GM12878 (cell line): ENCODE results near the gene DEGS2. TPM values are rescaled to one million over a fixed set of nuclear protein-coding genes. Genes with fewer than 3 reads are reported as not detected.

ENCODE experiments used
- ATAC-seq: fragments of 200-7000 bp; cut with Tn5 transposase; 3 replicates; pipeline ENCODE4 v1.9.1; 2020; ENCODE audit warnings: mild to moderate bottlenecking, moderate library complexity
- BruUV-seq: library from RNA; stranded (reverse); fragments of 400-500 nt; replicated peaks from 2 replicates; lab custom pipeline; 2021; lab: Mats Ljungman, UMichigan
- CTCF ChIA-PET: fragments of 300-600 bp; sonication (Branson Sonifier 250); formaldehyde crosslinking; extraction: SDS; loops from one replicate; lab custom pipeline; 2021; ENCODE audit warnings: inconsistent platforms; lab: Yijun Ruan, JAX
- POLR2A ChIA-PET: fragments of 350-600 bp; formaldehyde crosslinking; extraction: SDS; loops from one replicate; lab custom pipeline; 2021; ENCODE audit warnings: inconsistent platforms; lab: Charles Lee
- RAD21 ChIA-PET: fragments of 300-600 bp; sonication (Branson Sonifier 250); formaldehyde crosslinking; loops from one replicate; lab custom pipeline; 2023; ENCODE audit warnings: antibody characterized with exemption; ENCODE audit not compliant: unreplicated experiment; lab: Charles Lee
- SMC1A ChIA-PET: fragments of 300-600 bp; sonication (Branson Sonifier 250); formaldehyde crosslinking; loops from one replicate; lab custom pipeline; 2023; ENCODE audit not compliant: unreplicated experiment, uncharacterized antibody; lab: Charles Lee
- DNase-seq: peaks from one replicate; pipeline ENCODE4 v3.0.0-alpha.2; 2011; ENCODE audit warnings: low read depth, low spot score
- FAIRE-seq: peaks from 3 replicates; lab custom pipeline; 2011; peaks lifted over from hg19 to GRCh38; lab: Jason Lieb, UNC
- H2AFZ ChIP-seq: 2 replicates; pipeline ENCODE4 v1.6.0; 2011; ENCODE audit warnings: low read depth, low read length, control low read depth; ENCODE audit not compliant: control insufficient read depth
- H3K27ac ChIP-seq: 2 replicates; pipeline ENCODE4 v1.5.1; 2011; ENCODE audit warnings: control low read depth; ENCODE audit not compliant: control insufficient read depth, insufficient read depth
- H3K27me3 ChIP-seq, 2 experiments: replicated peaks in 1 of 2; 2 replicates each; pipeline versions ENCODE4 v1.6.0 to v1.6.1; 2011; ENCODE audit warnings: low read length in 1 of 2; ENCODE audit not compliant: control insufficient read depth in 2 of 2, insufficient read depth in 2 of 2
- H3K36me3 ChIP-seq, 2 experiments: 2 replicates each; pipeline ENCODE4 v1.5.1; 2011; ENCODE audit warnings: low read length in 1 of 2; ENCODE audit not compliant: control insufficient read depth in 2 of 2, insufficient read depth in 2 of 2
- H3K4me1 ChIP-seq: 2 replicates; pipeline ENCODE4 v1.6.1; 2011; ENCODE audit warnings: mild to moderate bottlenecking, low read length, moderate library complexity, mixed read lengths; ENCODE audit not compliant: control insufficient read depth, insufficient read depth
- H3K4me2 ChIP-seq: 2 replicates; pipeline ENCODE4 v1.6.0; 2011; ENCODE audit warnings: control low read depth; ENCODE audit not compliant: control insufficient read depth, insufficient read depth
- H3K4me3 ChIP-seq: fragments of 200-600 bp; sonication (generic); 2 replicates; pipeline ENCODE4 v1.5.1; 2016
- H3K79me2 ChIP-seq: 2 replicates; pipeline ENCODE4 v1.6.0; 2011; ENCODE audit warnings: low read length; ENCODE audit not compliant: control insufficient read depth, insufficient read depth
- H3K9ac ChIP-seq: 2 replicates; pipeline ENCODE4 v1.8.0; 2011; ENCODE audit warnings: low read length, control low read depth, mixed read lengths; ENCODE audit not compliant: control insufficient read depth, insufficient read depth
- H3K9me3 ChIP-seq: replicated peaks from 3 replicates; pipeline ENCODE4 v1.5.1; 2011; ENCODE audit warnings: mild to moderate bottlenecking, low read length; ENCODE audit not compliant: control insufficient read depth, insufficient read depth
- H4K20me1 ChIP-seq: 2 replicates; pipeline ENCODE4 v1.6.0; 2011; ENCODE audit not compliant: control insufficient read depth, insufficient read depth
- ATF2 ChIP-seq: IDR thresholded peaks from 2 replicates; pipeline ENCODE4 v1.6.1; 2012; ENCODE audit warnings: low read length, inconsistent platforms
- CEBPB ChIP-seq, 2 experiments: fragments of 150-350 bp in 1 of 2; IDR thresholded peaks; 2 replicates each; pipeline ENCODE4 v1.6.1; 2012 to 2014; ENCODE audit warnings: low read depth in 2 of 2, low read length in 2 of 2, borderline replicate concordance in 1 of 2, inconsistent platforms in 1 of 2
- CHD1 ChIP-seq: IDR thresholded peaks from 2 replicates; pipeline ENCODE4 v1.6.1; 2012; ENCODE audit warnings: low read depth, low read length, improper control_type of control experiment
- CREB1 ChIP-seq: IDR thresholded peaks from 2 replicates; pipeline ENCODE4 v1.6.1; 2012; ENCODE audit warnings: low read depth, mild to moderate bottlenecking, inconsistent platforms
- CUX1 ChIP-seq: IDR thresholded peaks from 2 replicates; pipeline ENCODE4 v1.6.1; 2012; ENCODE audit warnings: improper control_type of control experiment, low read depth, low read length; ENCODE audit not compliant: insufficient replicate concordance
- HCFC1 ChIP-seq: fragments of 150-350 bp; IDR thresholded peaks from 2 replicates; pipeline ENCODE4 v1.6.1; 2014; ENCODE audit warnings: low read length
- IRF5 ChIP-seq: fragments of 450-650 bp; IDR thresholded peaks from 2 replicates; pipeline ENCODE4 v1.6.1; 2017; ENCODE audit warnings: borderline replicate concordance
- MTA3 ChIP-seq: IDR thresholded peaks from 2 replicates; pipeline ENCODE4 v1.6.1; 2012; ENCODE audit warnings: low read length, inconsistent platforms, borderline replicate concordance
- MXI1 ChIP-seq: fragments of 150-350 bp; IDR thresholded peaks from 2 replicates; pipeline ENCODE4 v1.6.1; 2011; ENCODE audit warnings: low read depth, mild to moderate bottlenecking, inconsistent platforms, low read length, improper control_type of control experiment
- NKRF ChIP-seq: fragments of 450-650 bp; conservative IDR thresholded peaks from 2 replicates; pipeline ENCODE4 v1.6.1; 2017; ENCODE audit warnings: mild to moderate bottlenecking, moderate library complexity
- PML ChIP-seq: IDR thresholded peaks from 2 replicates; pipeline ENCODE4 v1.6.1; 2012; ENCODE audit warnings: low read length, inconsistent platforms
- POLR2AphosphoS2 ChIP-seq: IDR thresholded peaks from 2 replicates; pipeline ENCODE4 v1.6.1; 2011; ENCODE audit warnings: low read depth, mild to moderate bottlenecking, low read length, improper control_type of control experiment, moderate library complexity
- RAD51 ChIP-seq: fragments of 450-650 bp; IDR thresholded peaks from 2 replicates; pipeline ENCODE4 v1.6.1; 2016; ENCODE audit warnings: moderate library complexity, mild to moderate bottlenecking, inconsistent platforms
- SMAD5 ChIP-seq: IDR thresholded peaks from 2 replicates; pipeline ENCODE4 v1.6.1; 2016; ENCODE audit warnings: antibody characterized with exemption, low read depth
- SMARCA5 ChIP-seq: fragments of 450-650 bp; IDR thresholded peaks from 2 replicates; pipeline ENCODE4 v1.6.1; 2017; ENCODE audit warnings: mild to moderate bottlenecking
- YY1 ChIP-seq: IDR thresholded peaks from 2 replicates; pipeline ENCODE4 v1.6.1; 2011; ENCODE audit warnings: low read depth, mild to moderate bottlenecking, low read length
- ZBED1 ChIP-seq: IDR thresholded peaks from 2 replicates; pipeline ENCODE4 v1.6.1; 2016; ENCODE audit warnings: borderline replicate concordance
- WGBS: methylation state at CpG from one replicate; pipeline ENCODE4 v1.1.6; 2016; ENCODE audit warnings: low lambda C conversion rate; ENCODE audit not compliant: insufficient replicate concordance, insufficient coverage; ENCODE audit errors: missing lambda C conversion rate; 5-methylcytosine and 5-hydroxymethylcytosine counted together
- in situ Hi-C: fragments of 300-500 bp; cut with MboI; formaldehyde crosslinking; loops from 9 replicates; pipeline ENCODE4 v1.14.3; 2018; ENCODE audit warnings: mixed read lengths
- intact Hi-C: fragments of 100-400 bp; cut with micrococcal nuclease; formaldehyde crosslinking; loops from one replicate; pipeline ENCODE4 v1.14.2; 2022; ENCODE audit not compliant: unreplicated experiment
- polyA plus RNA-seq, 11 experiments: library from polyadenylated mRNA; depleted of rRNA in 4 of 11; unstranded in 6 of 11; stranded (reverse) in 5 of 11; fragments of >200 nt; fragmentation: Nextera tagmentation in 4 of 11; fragmentation: Illumina TruSeq in 1 of 11; extraction: Ambion mirVana in 4 of 11; extraction: Trizol in 1 of 11; gene quantifications; 1 replicate in 1 of 11; 2 replicates in 10 of 11; pipeline versions ENCODE4 v1.2.1 to v1.2.3, GENCODE V29; 2011 to 2016; ENCODE audit warnings: inconsistent platforms in 2 of 11, missing spikeins in 2 of 11, low read depth in 1 of 11
- total RNA-seq, 4 experiments: library from RNA; depleted of rRNA in 3 of 4; stranded (reverse); fragments of >200 nt in 3 of 4; fragmentation: Illumina TruSeq in 1 of 4; extraction: Trizol in 1 of 4; gene quantifications; 2 replicates each; pipeline versions ENCODE4 v1.2.1 to v1.2.3, GENCODE V29; 2013 to 2021

The DEGS2 gene
- total and polyA plus RNA-seq, 10 of the 15 experiments (the other 5 are each of a cell fraction or from before 2014, with no cell fraction given): 0.01 to 2.5 (median 0.45) TPM; not detected in 1

- WGBS: 73% methylated on average over 27 of the region's 27 CpGs
- Histone ChIP-seq H3K9me3 (no peaks in the 10 kb centered on the region), H4K20me1 (no peaks in the 10 kb centered on the region), H3K27me3 (peaks cover 2 to 3% of the 10 kb centered on the region in 2 experiments; a peak in 2 of 4 replicates), H3K4me3 (no peak overlapping the region), H3K4me2 (no peak overlapping the region), H3K9ac (no peak overlapping the region), H2AFZ (no peak overlapping the region), H3K27ac (no peak overlapping the region), H3K36me3 (no peaks in the 10 kb centered on the region), H3K79me2 (no peaks in the 10 kb centered on the region), H3K4me1 (no peaks in the 10 kb centered on the region)
- SMC1A ChIA-PET: no interaction called here
- no TSS peak for BruUV-seq
- CTCF ChIA-PET: interaction anchor here (1.5 kb wide), 1 partner anchor 10 kb away, joined by 6 read pairs; no protein-coding TSS in a partner anchor
- FAIRE-seq: no peak
- POLR2A ChIA-PET: no interaction called here
- no peak for DNase-seq
- in situ Hi-C loops: no loop called here
- RAD21 ChIA-PET: no interaction called here
- intact Hi-C loops: no loop called here
- peak; percentile 50 for ATAC-seq
- no peak for TF ChIP-seq SMARCA5
- no peak for TF ChIP-seq ZBED1
- no peak for TF ChIP-seq ATF2
- TF ChIP-seq CEBPB (IDR thresholded peaks at IDR 0.05; ENCODE audit: borderline replicate concordance in 1 of 2, low read depth in 2 of 2, low read length in 2 of 2): no peak
- TF ChIP-seq NKRF: no peak
- no peak for TF ChIP-seq RAD51
- no peak for TF ChIP-seq CHD1
- TF ChIP-seq CREB1: no peak
- no peak for TF ChIP-seq HCFC1
- no peak for TF ChIP-seq IRF5
- TF ChIP-seq POLR2AphosphoS2: no peak
- no peak for TF ChIP-seq MTA3
- no peak for TF ChIP-seq PML
- no peak for TF ChIP-seq MXI1
- no peak for TF ChIP-seq YY1
- no peak for TF ChIP-seq CUX1
- no peak for TF ChIP-seq SMAD5
Observed at GRCh38 chr14:100165376-100165775, 5.9 kb upstream of the DEGS2 start.
